Measurements from ENCODE around the gene SCAMP2.

The SCAMP2 gene

GRCh38 chr15:74820056-74820455 lies 53.1 kb downstream of the SCAMP2 start:
- DNase-seq (ENCODE audit: low read depth), result no peak

DNA sequence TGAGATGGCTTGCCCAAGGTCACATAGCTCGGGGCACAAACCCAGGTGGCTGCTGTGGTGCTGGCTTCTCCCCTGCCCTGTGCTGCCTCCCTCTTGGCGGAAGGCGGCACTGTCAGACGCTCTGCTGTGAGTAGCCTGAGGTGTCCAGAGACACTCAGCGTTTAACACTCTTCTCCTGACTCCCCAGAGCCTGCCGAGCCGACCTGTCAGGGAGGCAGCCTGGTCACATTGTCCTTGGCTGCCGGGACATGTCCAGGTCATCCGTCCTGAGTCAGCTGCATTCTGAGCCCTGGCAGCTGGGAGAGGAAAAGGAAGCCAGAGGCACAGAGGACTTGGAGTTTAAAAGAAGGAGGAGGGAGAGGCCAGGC lies 55.8 kb downstream of the SCAMP2 start:
- DNase-seq (ENCODE audit: low read depth), result no peak

DNA sequence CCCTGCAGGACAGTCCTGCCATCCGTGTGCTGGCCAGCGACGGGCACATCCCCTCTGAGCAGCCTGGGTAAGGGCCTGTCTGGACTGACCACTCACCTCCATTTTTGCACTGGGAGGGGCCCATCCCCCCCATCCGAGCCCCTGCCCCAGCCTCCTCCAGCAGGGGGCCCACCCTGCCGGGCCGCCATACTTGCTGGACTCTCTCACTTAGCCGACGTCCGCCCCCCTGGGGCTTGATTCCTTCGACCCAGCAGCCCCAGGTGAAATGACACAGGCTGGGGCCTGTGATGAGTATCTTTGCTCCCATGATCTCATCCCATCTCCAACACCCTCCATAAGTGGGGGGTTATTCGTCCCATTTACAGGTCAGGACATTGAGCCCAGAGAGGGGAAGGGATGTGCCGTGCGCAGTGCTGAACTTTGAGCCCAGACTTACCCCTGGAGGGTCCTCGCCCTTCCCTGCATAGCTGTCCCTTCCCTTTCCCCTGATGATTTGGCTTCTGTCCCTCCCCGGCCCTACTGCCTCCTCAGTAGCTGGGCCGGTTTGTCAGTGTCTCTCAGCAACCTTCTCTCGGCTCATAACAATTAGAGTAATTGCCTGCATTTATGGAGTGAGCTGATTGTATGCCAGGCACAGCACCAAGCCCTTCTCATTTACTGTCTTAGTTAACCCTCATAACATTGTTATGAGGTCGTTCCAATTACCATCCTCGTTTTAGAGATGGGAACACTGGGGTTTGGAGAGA lies 56.4 kb downstream of the SCAMP2 start:
- DNase-seq (ENCODE audit: low read depth), result no peak

- DNase-seq (ENCODE audit: low read depth), result no peak
Measured at GRCh38 chr15:74815961-74816360, 57.2 kb downstream of the SCAMP2 start.

DNA sequence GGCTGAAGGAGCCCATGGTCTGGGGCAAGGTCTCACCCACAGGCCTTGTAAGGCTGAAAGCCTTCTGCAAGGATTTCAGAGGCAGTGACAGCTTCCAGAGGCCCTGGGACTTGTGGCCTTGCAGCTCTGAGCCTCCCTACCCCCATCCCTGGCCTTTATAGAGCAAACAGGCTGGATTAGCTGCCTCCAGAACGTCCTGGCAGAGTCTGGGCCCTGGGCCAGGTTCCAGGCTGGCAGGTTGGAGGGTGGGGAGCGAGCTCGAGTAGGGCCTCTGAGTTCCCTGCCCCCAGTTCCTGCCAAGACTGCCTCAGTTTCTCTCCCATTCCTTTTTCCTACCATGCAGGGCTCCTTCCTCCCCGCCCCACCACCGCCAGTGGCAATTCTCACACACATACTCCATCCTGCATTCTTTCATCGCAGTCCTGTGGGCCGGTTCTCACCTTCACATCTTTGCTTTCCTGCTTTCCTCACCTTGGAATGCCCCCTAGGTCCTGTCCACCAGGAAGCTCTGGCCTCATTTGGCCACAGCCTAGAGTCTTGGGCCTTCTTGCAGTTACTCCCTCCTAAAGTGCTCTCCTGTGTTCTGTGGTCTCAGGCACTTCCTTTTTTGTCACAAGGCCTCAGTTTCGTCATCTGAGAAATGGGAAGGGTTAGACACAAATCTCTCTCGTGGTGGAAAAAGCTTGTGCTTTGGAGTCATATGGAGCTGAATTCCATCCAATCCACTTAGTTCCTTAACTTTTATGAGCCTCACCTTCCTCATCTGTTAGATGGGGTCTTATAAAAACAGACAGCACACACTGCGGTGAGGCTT lies 57.8 kb downstream of the SCAMP2 start:
- DNase-seq (ENCODE audit: low read depth), result no peak

GRCh38 chr15:74812533-74812932 lies 60.6 kb downstream of the SCAMP2 start, which contains the start of gene LMAN1L:
Gene LMAN1L (plus strand): TSS chr15:74812835. CDS start chr15:74812855, 20 bp downstream.
- DNase-seq (ENCODE audit: low read depth), result no peak

DNA sequence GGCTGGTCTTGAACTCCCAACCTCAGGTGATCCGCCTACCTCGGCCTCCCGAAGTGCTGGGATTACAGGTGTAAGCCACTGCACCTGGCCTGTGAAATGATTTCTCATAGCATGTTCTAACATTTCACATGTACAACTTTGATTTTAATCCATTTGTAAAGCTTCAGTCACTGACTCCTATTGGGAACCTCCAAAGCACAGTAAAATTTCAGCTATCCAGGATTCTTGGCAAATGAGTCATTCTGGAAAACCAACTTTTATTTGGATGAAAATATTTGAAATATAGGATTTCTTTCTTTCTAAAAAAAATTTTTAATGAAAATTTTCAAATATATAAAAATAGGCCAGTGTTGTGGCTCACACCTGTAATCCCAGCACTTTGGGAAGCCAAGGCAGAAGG lies 63.2 kb downstream of the SCAMP2 start:
- DNase-seq (ENCODE audit: low read depth), result peak; percentile 52

DNA sequence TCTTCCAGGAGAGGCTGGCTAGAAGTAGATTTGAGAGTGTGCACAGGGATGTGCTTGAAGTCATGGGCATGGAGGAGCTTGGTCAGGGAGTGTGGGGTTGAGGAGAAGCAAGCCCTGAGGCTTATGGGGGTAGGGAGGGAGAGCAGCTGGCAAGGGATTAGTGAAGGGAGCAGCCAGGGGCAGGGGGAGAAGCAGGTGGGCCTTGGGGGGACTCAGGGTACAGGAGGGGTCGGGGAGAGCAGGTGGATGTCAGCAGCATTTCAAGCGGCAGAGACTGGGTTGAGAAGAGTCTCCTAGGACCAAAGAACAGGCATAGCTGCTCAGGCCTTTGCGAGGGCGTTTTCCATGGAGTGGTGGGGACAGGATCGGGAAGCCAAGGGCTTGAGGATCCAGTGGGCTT lies 63.9 kb downstream of the SCAMP2 start:
- no peak for DNase-seq (ENCODE audit: low read depth)

- no peak for DNase-seq (ENCODE audit: low read depth)
Measured at GRCh38 chr15:74808840-74809229, 64.3 kb downstream of the SCAMP2 start.

DNA sequence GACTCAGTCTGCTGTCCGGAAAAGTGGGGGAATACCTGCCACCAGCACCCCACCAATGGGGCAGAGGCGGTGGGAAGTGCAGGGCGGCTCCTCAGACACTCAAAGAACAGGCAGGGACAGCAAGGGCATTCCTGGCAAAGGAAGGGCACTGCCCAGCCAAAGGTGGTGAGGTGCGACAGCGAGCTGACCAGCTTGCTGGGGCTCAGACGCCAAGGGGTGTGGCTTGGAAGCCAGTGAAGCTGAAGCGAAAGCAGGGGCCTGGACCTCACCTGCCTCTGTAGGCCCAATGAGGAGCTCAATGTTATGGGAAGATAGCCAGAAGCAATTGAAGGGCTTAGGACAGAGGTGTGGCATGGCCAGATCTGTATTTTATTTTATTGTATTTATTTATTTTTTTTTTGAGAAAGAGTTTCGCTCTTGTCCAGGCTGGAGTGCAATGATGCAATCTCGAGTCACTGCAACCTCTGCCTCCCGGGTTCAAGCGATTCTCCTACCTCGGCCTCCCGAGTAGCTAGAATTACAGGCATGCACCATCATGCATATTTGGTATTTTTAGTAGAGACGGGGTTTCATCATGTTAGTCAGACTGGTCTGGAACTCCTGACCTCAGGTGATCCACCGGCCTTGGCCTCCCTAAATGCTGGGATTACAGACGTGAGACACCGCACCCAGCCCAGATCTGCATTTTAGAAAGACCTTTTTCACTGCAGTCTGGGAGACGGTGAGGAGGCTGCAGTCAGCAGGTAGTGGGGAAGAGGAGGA lies 64.9 kb downstream of the SCAMP2 start:
- DNase-seq (ENCODE audit: low read depth), result no peak

DNA sequence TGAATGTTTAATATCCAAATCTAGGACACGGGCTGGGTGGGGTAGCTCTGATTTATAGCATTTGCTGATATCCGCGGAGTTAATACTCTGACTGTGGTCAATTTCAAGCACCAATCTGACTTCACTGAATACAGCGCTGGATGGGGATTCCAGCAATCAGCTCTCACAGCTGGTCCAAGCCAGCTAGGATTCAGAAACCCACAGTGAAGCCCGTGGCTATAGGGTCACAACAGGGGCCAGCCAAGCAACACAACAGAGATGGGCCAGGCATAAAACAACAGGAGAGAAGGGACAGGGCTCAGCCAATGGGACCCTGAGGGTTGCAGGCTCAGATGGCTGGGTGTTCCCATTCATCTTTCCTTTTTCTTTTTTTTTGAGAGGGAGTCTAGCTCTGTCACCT lies 65.9 kb downstream of the SCAMP2 start:
- DNase-seq (ENCODE audit: low read depth), result no peak

GRCh38 chr15:74804935-74805334 lies 68.2 kb downstream of the SCAMP2 start:
- DNase-seq (ENCODE audit: low read depth), result no peak

- no peak for DNase-seq (ENCODE audit: low read depth)
Measured at GRCh38 chr15:74802862-74803447, 70.2 kb downstream of the SCAMP2 start.

DNA sequence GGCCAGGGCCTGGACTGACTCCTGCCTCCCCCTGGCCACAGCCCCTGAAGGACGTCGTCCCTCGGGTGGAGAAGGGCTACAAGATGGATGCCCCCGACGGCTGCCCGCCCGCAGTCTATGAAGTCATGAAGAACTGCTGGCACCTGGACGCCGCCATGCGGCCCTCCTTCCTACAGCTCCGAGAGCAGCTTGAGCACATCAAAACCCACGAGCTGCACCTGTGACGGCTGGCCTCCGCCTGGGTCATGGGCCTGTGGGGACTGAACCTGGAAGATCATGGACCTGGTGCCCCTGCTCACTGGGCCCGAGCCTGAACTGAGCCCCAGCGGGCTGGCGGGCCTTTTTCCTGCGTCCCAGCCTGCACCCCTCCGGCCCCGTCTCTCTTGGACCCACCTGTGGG lies 70.9 kb downstream of the SCAMP2 start:
- no peak for DNase-seq (ENCODE audit: low read depth)

- DNase-seq (ENCODE audit: low read depth), result no peak
Measured at GRCh38 chr15:74801311-74801997, 71.7 kb downstream of the SCAMP2 start.

DNA sequence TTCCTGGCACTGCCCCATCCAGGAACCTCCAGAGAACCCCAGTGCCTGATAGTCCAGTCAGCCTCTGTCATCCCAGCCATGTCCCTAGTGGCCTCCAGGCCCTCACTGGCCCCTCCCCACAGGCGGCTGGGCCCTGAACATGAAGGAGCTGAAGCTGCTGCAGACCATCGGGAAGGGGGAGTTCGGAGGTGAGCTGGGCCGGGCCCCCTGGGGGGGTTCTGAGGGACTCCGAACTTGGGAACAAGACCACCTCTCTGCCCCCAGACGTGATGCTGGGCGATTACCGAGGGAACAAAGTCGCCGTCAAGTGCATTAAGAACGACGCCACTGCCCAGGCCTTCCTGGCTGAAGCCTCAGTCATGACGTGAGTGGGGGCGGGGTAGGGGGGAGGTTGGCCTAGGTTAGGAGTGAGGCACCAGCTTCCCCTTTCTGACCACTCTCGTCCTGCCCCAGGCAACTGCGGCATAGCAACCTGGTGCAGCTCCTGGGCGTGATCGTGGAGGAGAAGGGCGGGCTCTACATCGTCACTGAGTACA lies 72.5 kb downstream of the SCAMP2 start:
- DNase-seq (ENCODE audit: low read depth), result no peak

- DNase-seq (ENCODE audit: low read depth), result no peak
Measured at GRCh38 chr15:74799856-74800558, 73.2 kb downstream of the SCAMP2 start.

DNA sequence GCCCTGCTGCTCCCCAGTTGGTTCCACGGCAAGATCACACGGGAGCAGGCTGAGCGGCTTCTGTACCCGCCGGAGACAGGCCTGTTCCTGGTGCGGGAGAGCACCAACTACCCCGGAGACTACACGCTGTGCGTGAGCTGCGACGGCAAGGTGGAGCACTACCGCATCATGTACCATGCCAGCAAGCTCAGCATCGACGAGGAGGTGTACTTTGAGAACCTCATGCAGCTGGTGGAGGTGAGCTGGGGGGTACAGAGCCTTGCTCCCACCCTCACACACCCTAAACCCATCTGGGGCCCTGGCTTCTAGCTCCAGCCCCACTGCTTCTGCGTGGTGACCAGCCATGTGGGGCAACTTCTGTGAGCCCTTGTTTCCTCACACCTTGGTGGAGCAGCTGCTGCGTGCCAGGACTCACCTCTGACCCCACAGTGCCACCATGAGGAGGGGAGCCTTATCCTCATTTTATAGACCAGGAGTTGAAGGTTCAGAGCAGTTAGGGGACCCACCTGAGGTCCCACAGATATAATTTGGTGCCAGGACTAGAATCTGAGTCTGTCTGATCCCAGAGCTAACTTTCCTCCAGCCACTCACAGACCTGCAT lies 73.8 kb downstream of the SCAMP2 start:
- DNase-seq (ENCODE audit: low read depth), result no peak

DNA sequence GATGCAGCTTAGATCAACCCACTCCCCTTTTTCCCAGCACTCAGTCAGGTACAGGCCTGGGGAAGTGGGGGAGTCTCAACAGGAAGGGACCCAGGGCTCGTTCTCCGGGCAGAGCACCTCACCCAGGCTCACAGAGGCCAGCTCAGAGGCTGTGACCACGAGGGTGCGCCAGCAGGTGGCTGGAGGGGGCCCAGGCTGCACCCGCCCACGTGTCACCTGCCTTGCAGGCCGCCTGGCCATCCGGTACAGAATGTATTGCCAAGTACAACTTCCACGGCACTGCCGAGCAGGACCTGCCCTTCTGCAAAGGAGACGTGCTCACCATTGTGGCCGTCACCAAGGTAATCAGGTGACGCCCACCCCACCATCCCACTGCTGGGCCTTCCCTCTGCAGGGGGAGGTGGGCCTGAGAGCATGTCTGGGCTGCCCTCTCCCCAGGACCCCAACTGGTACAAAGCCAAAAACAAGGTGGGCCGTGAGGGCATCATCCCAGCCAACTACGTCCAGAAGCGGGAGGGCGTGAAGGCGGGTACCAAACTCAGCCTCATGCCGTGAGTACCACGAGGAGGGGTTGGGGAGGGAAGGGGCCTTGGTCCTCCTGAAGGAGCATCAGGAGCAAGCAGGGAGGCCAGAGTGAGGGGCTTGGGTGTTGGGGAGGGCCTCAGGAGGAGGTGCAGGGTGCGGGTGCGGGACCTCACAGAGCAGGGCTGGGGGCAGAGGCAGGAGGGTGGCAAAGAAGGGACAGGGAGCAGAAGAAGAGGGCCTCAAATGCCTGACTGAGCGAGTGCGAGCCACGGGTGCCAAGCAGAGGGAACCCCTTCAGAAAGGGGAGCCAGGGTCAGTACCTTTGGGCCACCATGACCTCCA lies 74.5 kb downstream of the SCAMP2 start:
- DNase-seq (ENCODE audit: low read depth), result no peak

All from HS-27A (cell line).